Measurements from ENCODE around the gene KRTDAP. TPM values are rescaled to one million over a fixed set of nuclear protein-coding genes. Genes with fewer than 3 reads are reported as not detected.

Gene KRTDAP
- total and polyA plus RNA-seq, 9 of the 15 experiments (the other 6 are each of a cell fraction or from before 2014, with no cell fraction given): not detected

- ChIA-PET POLR2A (no interaction called here), CTCF (ENCODE audit: low intra/inter-chr PET ratio) (no interaction called here)
- DNase-seq (ENCODE audit: extremely low read depth in 1 of 4, low spot score in 3 of 4) (no peak), ATAC-seq (no peak), FAIRE-seq (no peak)
- no TSS peak for BruUV-seq (replicated peaks)
- H3K79me2 ChIP-seq (ENCODE audit: control insufficient read depth, insufficient read depth, low read length): no peaks in the 10 kb centered on the region
- no peak overlapping the region for H3K4me3 ChIP-seq
- no peak for TF ChIP-seq FOXP1 (CRISPR knock-in tag; IDR thresholded peaks at IDR 0.05)
- TF ChIP-seq BRCA1 (IDR thresholded peaks at IDR 0.05): no peak
- no peak for TF ChIP-seq BRCA1 (CRISPR knock-in tag; IDR thresholded peaks at IDR 0.05)
- TF ChIP-seq NCOR1 (IDR thresholded peaks at IDR 0.05): no peak
- TF ChIP-seq POLR2AphosphoS5 (IDR thresholded peaks at IDR 0.05; ENCODE audit: control insufficient read depth, insufficient read depth, low read depth, low read length): no peak
- TF ChIP-seq ZNF561 (CRISPR knock-in tag; conservative IDR thresholded peaks at IDR 0.05): no peak
- TF ChIP-seq GABPA (tag; conservative IDR thresholded peaks at IDR 0.05; ENCODE audit: low read depth): no peak
- no peak for TF ChIP-seq ZNF57 (CRISPR knock-in tag; IDR thresholded peaks at IDR 0.05)
- no peak for TF ChIP-seq TCF7 (IDR thresholded peaks at IDR 0.05; ENCODE audit: borderline replicate concordance)
- TF ChIP-seq NFE2 (IDR thresholded peaks at IDR 0.05; ENCODE audit: low read depth): no peak
- TF ChIP-seq ZNF324 (CRISPR knock-in tag; IDR thresholded peaks at IDR 0.05): no peak
- no peak for TF ChIP-seq ARNT (IDR thresholded peaks at IDR 0.05)
- in situ Hi-C loops (cut with MboI) (no loop called here), intact Hi-C loops (cut with micrococcal nuclease) (no loop called here)
- peaks cover 32 to 74% of the 10 kb centered on the region in 2 experiments for H3K27me3 ChIP-seq (ENCODE audit: control insufficient read depth in 2 of 2, insufficient read depth in 2 of 2, low read length in 2 of 2)
- no peak overlapping the region for H3K4me2 ChIP-seq (ENCODE audit: insufficient read depth, low read length)
- no peak overlapping the region for H2AFZ ChIP-seq (ENCODE audit: low read depth, low read length)
- H3K9me1 ChIP-seq (ENCODE audit: control insufficient read depth, insufficient read depth, low read length): no peaks in the 10 kb centered on the region
- no peaks in the 10 kb centered on the region for H3K9me3 ChIP-seq (replicated peaks; ENCODE audit: control insufficient read depth, insufficient read depth, low read depth, low read length)
- H3K27ac ChIP-seq (ENCODE audit: extremely low read depth, low read depth, low read length): no peak overlapping the region
- 0 out of 5 replicates have a peak, but pooled peaks cover 0 to 3% of the 10 kb centered on the region in 2 experiments for H3K4me1 ChIP-seq (replicated peaks in 1 of 2; ENCODE audit: control insufficient read depth in 2 of 2, insufficient read depth in 2 of 2, low read length in 2 of 2)
- no peak overlapping the region for H3K9ac ChIP-seq (ENCODE audit: insufficient read depth in 1 of 2, low read depth in 2 of 2, low read length in 2 of 2)
- H4K20me1 ChIP-seq (replicated peaks; ENCODE audit: control insufficient read depth, insufficient read depth, low read length): peaks cover 8% of the 10 kb centered on the region
- H3K36me3 ChIP-seq (ENCODE audit: control insufficient read depth, insufficient read depth, low read length): no peaks in the 10 kb centered on the region
- WGBS (ENCODE audit: insufficient coverage, low coverage, missing lambda C conversion rate): 5% methylated on average over 12 of the region's 12 CpGs
Observed at GRCh38 chr19:35522745-35523327, 32.6 kb upstream of the KRTDAP start.

Measured in K562 (cell line).